Left lung (tissue), 14 donors: ENCODE data around the gene CFC1. TPM values are rescaled to one million over a fixed set of nuclear protein-coding genes. Genes with fewer than 3 reads are reported as not detected.
A peak's percentile ranks its signal among the peaks of the same experiment; 100 is the strongest.
"Not testable (repeated sequence)": the region's sequence is repeated elsewhere in the genome, so short reads cannot be mapped to it uniquely, and the experiment has no call there.

Source experiments
- ATAC-seq: fragments of 200-7000 bp; cut with Tn5 transposase; one replicate; pipeline ENCODE4 v1.9.1; 2020; ENCODE audit warnings: moderate library complexity
- DNase-seq, 4 donors: peaks; one replicate each; pipeline ENCODE4 v3.0.0-alpha.2; 2013 to 2020
- H3K27ac ChIP-seq, 2 donors: fragments of 200-600 bp; sonication (generic) in 1 of 2; one replicate each; pipeline versions ENCODE4 v1.5.0 to v1.8.0; 2020 to 2021
- H3K27me3 ChIP-seq, 2 donors: fragments of 200-600 bp; sonication (generic) in 1 of 2; one replicate each; pipeline versions ENCODE4 v1.5.0 to v1.8.0; 2020 to 2021
- H3K36me3 ChIP-seq, 2 donors: fragments of 200-600 bp; sonication (generic) in 1 of 2; one replicate each; pipeline versions ENCODE4 v1.5.0 to v1.8.0; 2020 to 2021
- H3K4me1 ChIP-seq, 2 donors: fragments of 200-600 bp; one replicate each; pipeline ENCODE4 v1.8.0; 2021
- H3K4me3 ChIP-seq, 2 donors: fragments of 200-600 bp; sonication (generic) in 1 of 2; one replicate each; pipeline versions ENCODE4 v1.5.0 to v1.8.0; 2020 to 2021; ENCODE audit warnings: mild to moderate bottlenecking in 1 of 2
- H3K9me3 ChIP-seq, 2 donors: fragments of 200-600 bp; sonication (generic) in 1 of 2; one replicate each; pipeline versions ENCODE4 v1.5.0 to v1.8.0; 2020 to 2021
- intact Hi-C, 2 donors: fragments of 100-400 bp; cut with DNase I; formaldehyde crosslinking; loops; one replicate each; pipeline versions ENCODE4 v1.11.2 to v1.14.2; 2022
- long read RNA-seq, 12 donors: library from polyadenylated mRNA in 2 of 12; unstranded in 2 of 12; transcript quantifications; one replicate each; pipeline ENCODE4 v2.0.0 and lab custom pipeline, GENCODE V29; 2019 to 2026
- polyA plus RNA-seq, 6 donors: library from polyadenylated mRNA; unstranded; fragments of 120-200 nt; gene quantifications; one replicate each; pipeline ENCODE4 v1.2.1, GENCODE V29; 2013; ENCODE audit not compliant: insufficient read length in 6 of 6
- total RNA-seq, 2 donors: library from RNA; stranded (reverse); fragmentation: NEBNext Ultra II Directional; extraction: Animal tissue kit (Norgen Biotek cat#: 25700); gene quantifications; one replicate each; pipeline ENCODE4 v1.2.1, GENCODE V29; 2021
- donor health status: DM: no; HTN: yes; CAD: no.
- donor health status: DM: no; HTN: no; CAD: no.

The CFC1 gene
- not detected for total RNA-seq
- polyA plus RNA-seq: 10 to 100 TPM in 1 of 6 donors, 1 to 10 TPM in 5; 4.8 to 10.2 (median 8.0) TPM
- long read RNA-seq, donor 1, transcript CFC1-201 (6 exons, 1,046 nt): major isoform, 7 of 7 reads
- long read RNA-seq, donor 1, partial matches to known transcripts: 0 of 7 reads
- long read RNA-seq, donor 1, other reads (novel, unspliced or antisense): 0 of 7 reads
- long read RNA-seq, donor 2, transcript CFC1-201 (6 exons, 1,046 nt): major isoform, 11 of 11 reads
- long read RNA-seq, donor 2, partial matches to known transcripts: 0 of 11 reads
- long read RNA-seq, donor 2, other reads (novel, unspliced or antisense): 0 of 11 reads
- long read RNA-seq, donor 3, partial matches to known transcripts: 0 of 2 reads
- long read RNA-seq, donor 3, other reads (novel, unspliced or antisense): 0 of 2 reads
- long read RNA-seq, donor 4: 0 reads
- long read RNA-seq, donor 5, transcript CFC1-201 (6 exons, 1,046 nt): major isoform, 5 of 5 reads
- long read RNA-seq, donor 5, partial matches to known transcripts: 0 of 5 reads
- long read RNA-seq, donor 5, other reads (novel, unspliced or antisense): 0 of 5 reads
- long read RNA-seq, donor 6, transcript CFC1-201 (6 exons, 1,046 nt): major isoform, 5 of 5 reads
- long read RNA-seq, donor 6, partial matches to known transcripts: 0 of 5 reads
- long read RNA-seq, donor 6, other reads (novel, unspliced or antisense): 0 of 5 reads
- long read RNA-seq, donor 7, partial matches to known transcripts: 0 of 4 reads
- long read RNA-seq, donor 7, other reads (novel, unspliced or antisense): 0 of 4 reads
- long read RNA-seq, donor 8: 0 reads
- long read RNA-seq, donor 9: 0 reads
- long read RNA-seq, donor 10: 0 reads
- long read RNA-seq, donor 11, transcript CFC1-201 (6 exons, 1,046 nt): major isoform, 14 of 14 reads
- long read RNA-seq, donor 11, partial matches to known transcripts: 0 of 14 reads
- long read RNA-seq, donor 11, other reads (novel, unspliced or antisense): 0 of 14 reads
- long read RNA-seq, donor 12, partial matches to known transcripts: 0 of 4 reads
- long read RNA-seq, donor 12, other reads (novel, unspliced or antisense): 0 of 4 reads

GRCh38 chr2:130599393-130599792 is at the start of gene CFC1:
Gene CFC1 (minus strand): TSS chr2:130599575. CDS start chr2:130599287, 288 bp downstream.
- DNase-seq, H3K4me1 ChIP-seq, ATAC-seq, intact Hi-C loops, H3K27ac ChIP-seq, H3K36me3 ChIP-seq, H3K9me3 ChIP-seq, H3K4me3 ChIP-seq: not testable (repeated sequence)
- peaks cover 0 to 11% of the 10 kb centered on the region in 2 donors for H3K27me3 ChIP-seq

DNA sequence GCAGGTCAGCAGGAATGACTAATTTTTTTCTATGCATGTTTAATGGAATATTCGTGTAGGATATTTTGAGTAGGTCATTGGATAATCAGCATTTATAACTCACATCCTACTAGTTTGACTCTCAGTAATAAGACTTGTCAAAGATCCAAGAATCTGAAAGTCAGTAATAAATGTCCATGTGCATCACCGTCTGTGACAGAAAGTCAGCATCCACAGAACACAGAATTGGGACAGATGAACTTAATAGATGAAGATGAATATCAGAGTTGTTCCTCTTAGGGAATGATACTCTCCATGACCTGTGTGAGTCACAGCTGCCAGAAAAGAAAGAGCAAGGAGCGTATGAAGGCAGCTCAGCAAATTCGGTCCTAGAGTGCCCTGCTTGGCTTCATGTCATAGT is 42.3 kb upstream of the CFC1 start:
- H3K4me3 ChIP-seq, H3K9me3 ChIP-seq, intact Hi-C loops, DNase-seq, ATAC-seq, H3K4me1 ChIP-seq, H3K27me3 ChIP-seq, H3K27ac ChIP-seq, H3K36me3 ChIP-seq: not testable (repeated sequence)

- ATAC-seq, H3K36me3 ChIP-seq, H3K4me3 ChIP-seq, H3K9me3 ChIP-seq, H3K27me3 ChIP-seq, H3K4me1 ChIP-seq, H3K27ac ChIP-seq, intact Hi-C loops: not testable (repeated sequence)
- DNase-seq: peak in 1 of 4 donors; percentile 37
Measured at GRCh38 chr2:130638973-130639372, 39.6 kb upstream of the CFC1 start.

DNA sequence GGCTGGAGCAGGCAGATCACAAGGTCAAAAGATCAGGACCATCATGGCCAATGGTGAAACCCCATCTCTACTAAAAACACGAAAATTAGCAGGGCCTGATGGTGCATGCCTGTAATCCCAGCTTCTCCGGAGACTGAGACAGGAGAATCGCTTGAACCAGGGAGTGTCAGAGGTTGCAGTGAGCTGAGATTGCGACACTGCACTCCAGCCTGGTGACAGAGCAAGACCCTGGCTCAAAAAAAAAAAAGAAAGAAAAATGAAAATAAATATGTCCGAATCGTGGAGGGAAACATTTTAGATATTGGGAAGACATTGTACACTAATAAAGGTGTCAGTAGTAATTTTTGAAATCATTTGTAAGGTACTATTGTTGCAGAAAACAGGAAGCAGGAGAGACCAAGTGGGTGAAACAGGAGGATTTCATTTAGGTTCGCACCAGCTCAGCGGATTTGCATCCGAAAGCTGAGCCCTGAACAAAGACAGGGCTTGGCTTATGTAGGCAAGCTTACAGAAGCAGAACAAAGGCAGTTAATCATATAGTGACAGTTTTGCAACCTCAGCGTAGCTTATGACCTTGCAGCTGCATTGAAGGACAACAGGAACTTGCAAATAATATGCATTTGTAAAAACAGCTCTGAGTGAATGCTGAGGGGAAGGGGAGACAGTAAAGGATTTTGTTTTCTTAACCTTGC is 29.6 kb upstream of the CFC1 start:
- H3K4me1 ChIP-seq, intact Hi-C loops, H3K9me3 ChIP-seq, H3K36me3 ChIP-seq, H3K27me3 ChIP-seq, ATAC-seq, H3K4me3 ChIP-seq, DNase-seq, H3K27ac ChIP-seq: not testable (repeated sequence)

- H3K27ac ChIP-seq, H3K4me1 ChIP-seq, H3K9me3 ChIP-seq, ATAC-seq, H3K27me3 ChIP-seq, H3K4me3 ChIP-seq, H3K36me3 ChIP-seq, DNase-seq, intact Hi-C loops: not testable (repeated sequence)
Measured at GRCh38 chr2:130611140-130611539, 11.8 kb upstream of the CFC1 start, which contains the start of gene POTEJ. Gene POTEJ (plus strand): TSS chr2:130611440. CDS start chr2:130611533, 93 bp downstream.

DNA sequence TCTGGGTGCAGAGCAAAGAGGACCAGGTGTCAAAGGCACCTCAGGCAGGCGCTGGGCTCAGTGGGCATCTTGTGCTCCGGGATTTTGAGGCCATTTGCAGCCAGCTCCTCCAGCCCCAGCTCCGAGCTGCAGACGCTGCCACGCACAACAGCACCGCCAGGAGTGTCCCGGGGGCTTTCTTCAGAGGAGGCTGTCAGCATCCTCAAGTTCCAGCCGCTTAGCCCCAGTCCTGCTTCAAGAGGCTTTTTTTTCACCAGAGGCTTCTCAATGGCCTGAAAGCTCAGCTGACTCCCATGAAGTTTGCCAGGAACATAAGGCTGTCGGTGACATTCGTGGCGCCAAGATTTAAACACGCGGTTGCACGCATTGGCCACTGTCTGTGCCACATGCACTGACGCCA is 11.1 kb upstream of the CFC1 start:
- intact Hi-C loops, H3K4me1 ChIP-seq, H3K27me3 ChIP-seq, H3K36me3 ChIP-seq, H3K27ac ChIP-seq, H3K9me3 ChIP-seq, H3K4me3 ChIP-seq, ATAC-seq: not testable (repeated sequence)
- peak in 1 of 4 donors; percentile 45 for DNase-seq

GRCh38 chr2:130609002-130609920 is 9.9 kb upstream of the CFC1 start:
- H3K27me3 ChIP-seq, intact Hi-C loops, H3K4me1 ChIP-seq, H3K9me3 ChIP-seq, ATAC-seq, H3K36me3 ChIP-seq, DNase-seq, H3K4me3 ChIP-seq, H3K27ac ChIP-seq: not testable (repeated sequence)

- H3K4me1 ChIP-seq, H3K4me3 ChIP-seq, H3K9me3 ChIP-seq, intact Hi-C loops, DNase-seq, H3K36me3 ChIP-seq, H3K27me3 ChIP-seq, H3K27ac ChIP-seq, ATAC-seq: not testable (repeated sequence)
Measured at GRCh38 chr2:130608276-130609001, 9.1 kb upstream of the CFC1 start.

GRCh38 chr2:130601648-130602302 is 2.4 kb upstream of the CFC1 start:
- ATAC-seq, intact Hi-C loops: not testable (repeated sequence)

GRCh38 chr2:130599926-130600325 is 551 bp upstream of the CFC1 start:
- H3K36me3 ChIP-seq, H3K4me3 ChIP-seq, H3K27ac ChIP-seq, H3K9me3 ChIP-seq, intact Hi-C loops, H3K4me1 ChIP-seq, ATAC-seq: not testable (repeated sequence)
- peak in 1 of 4 donors; percentile 54 for DNase-seq
- H3K27me3 ChIP-seq: peaks cover 0 to 11% of the 10 kb centered on the region in 2 donors

More at GRCh38 chr2:130601648-130602302, 2.4 kb upstream of the CFC1 start:
- DNase-seq, H3K9me3 ChIP-seq, H3K36me3 ChIP-seq, H3K4me1 ChIP-seq, H3K27ac ChIP-seq, H3K4me3 ChIP-seq: not testable (repeated sequence)
- H3K27me3 ChIP-seq: peaks cover 0 to 11% of the 10 kb centered on the region in 2 donors
